RWPE2 (cell line): ENCODE data around the gene TNFAIP3.

ENCODE experiments used
- ATAC-seq: fragments of 200-7000 bp; cut with Tn5 transposase; 3 replicates; pipeline ENCODE4 v1.9.1; 2021; ENCODE audit warnings: low read depth
- DNase-seq: peaks from one replicate; pipeline ENCODE4 v3.0.0-alpha.2; 2020; ENCODE audit warnings: low spot score
- H3K27ac ChIP-seq: fragments of 450-650 bp; 2 replicates; pipeline ENCODE4 v1.5.1; 2017; ENCODE audit warnings: mild to moderate bottlenecking; ENCODE audit not compliant: poor library complexity, severe bottlenecking
- H3K27me3 ChIP-seq: fragments of 250-450 bp; sonication (Bioruptor Pico); 2 replicates; pipeline ENCODE4 v1.5.1; 2021; ENCODE audit warnings: mild to moderate bottlenecking, moderate library complexity; ENCODE audit not compliant: insufficient read depth, poor library complexity, severe bottlenecking
- H3K36me3 ChIP-seq: fragments of 250-450 bp; sonication (Bioruptor Pico); 2 replicates; pipeline ENCODE4 v1.5.1; 2020; ENCODE audit warnings: low read depth, mild to moderate bottlenecking, moderate library complexity
- H3K4me1 ChIP-seq: fragments of 250-450 bp; sonication (Bioruptor Pico); 2 replicates; pipeline ENCODE4 v1.5.1; 2021; ENCODE audit warnings: mild to moderate bottlenecking, moderate library complexity; ENCODE audit not compliant: insufficient read depth, poor library complexity, severe bottlenecking
- H3K4me3 ChIP-seq: fragments of 250-450 bp; sonication (Bioruptor Pico); 2 replicates; pipeline ENCODE4 v1.5.1; 2021; ENCODE audit warnings: mild to moderate bottlenecking, moderate library complexity; ENCODE audit not compliant: severe bottlenecking
- H3K9me3 ChIP-seq: fragments of 250-450 bp; sonication (Bioruptor Pico); 2 replicates; pipeline ENCODE4 v1.5.1; 2021; ENCODE audit warnings: mild to moderate bottlenecking, moderate library complexity; ENCODE audit not compliant: severe bottlenecking
- CTCF ChIP-seq: fragments of 450-650 bp; IDR thresholded peaks from one replicate; pipeline ENCODE4 v1.5.1; 2017; ENCODE audit warnings: mild to moderate bottlenecking, moderate library complexity; ENCODE audit not compliant: poor library complexity, severe bottlenecking

The TNFAIP3 gene

GRCh38 chr6:137878486-137879285 lies 11.6 kb downstream of the TNFAIP3 start:
- H3K27ac ChIP-seq = no peak overlapping the region
- H3K9me3 ChIP-seq = no peaks in the 10 kb centered on the region
- no peak for TF ChIP-seq CTCF
- H3K36me3 ChIP-seq = peaks cover 93% of the 10 kb centered on the region
- H3K4me1 ChIP-seq = peaks cover 3% of the 10 kb centered on the region
- H3K4me3 ChIP-seq = no peak overlapping the region
- DNase-seq = no peak
- no peak; the same call in 2 of the 3 replicates for ATAC-seq
- H3K27me3 ChIP-seq = no peaks in the 10 kb centered on the region

GRCh38 chr6:137879299-137879698 lies 12.2 kb downstream of the TNFAIP3 start:
- Histone ChIP-seq H3K9me3 (no peaks in the 10 kb centered on the region), H3K27me3 (no peaks in the 10 kb centered on the region), H3K4me3 (no peak overlapping the region), H3K27ac (no peak overlapping the region), H3K4me1 (no peaks in the 10 kb centered on the region), H3K36me3 (peaks cover 87% of the 10 kb centered on the region)
- ATAC-seq (no peak), DNase-seq (no peak)
- no peak for TF ChIP-seq CTCF

GRCh38 chr6:137879885-137880745 lies 13.1 kb downstream of the TNFAIP3 start:
- DNase-seq (no peak), ATAC-seq (no peak)
- no peak for TF ChIP-seq CTCF
- Histone ChIP-seq H3K27ac (no peak overlapping the region), H3K4me3 (no peak overlapping the region), H3K27me3 (no peaks in the 10 kb centered on the region), H3K36me3 (peaks cover 79% of the 10 kb centered on the region), H3K9me3 (no peaks in the 10 kb centered on the region), H3K4me1 (no peaks in the 10 kb centered on the region)

GRCh38 chr6:137880746-137881521 lies 13.9 kb downstream of the TNFAIP3 start:
- Histone ChIP-seq H3K4me1 (no peaks in the 10 kb centered on the region), H3K4me3 (no peak overlapping the region), H3K27me3 (no peaks in the 10 kb centered on the region), H3K36me3 (peaks cover 71% of the 10 kb centered on the region), H3K9me3 (no peaks in the 10 kb centered on the region), H3K27ac (no peak overlapping the region)
- ATAC-seq = no peak
- DNase-seq = no peak
- TF ChIP-seq CTCF = no peak
